HFFc6 (cell line): Measurements from ENCODE around the gene AP2A1. TPM values are rescaled to one million over a fixed set of nuclear protein-coding genes. Genes with fewer than 3 reads are reported as not detected.

Source experiments
- DNase-seq: peaks from one replicate; pipeline ENCODE4 v3.0.0-alpha.2; 2018
- H3K27ac Mint-ChIP-seq: 2 replicates; pipeline ENCODE4 v1.8.0; 2020; ENCODE audit warnings: mild to moderate bottlenecking, mixed read lengths
- H3K27me3 Mint-ChIP-seq: 2 replicates; pipeline ENCODE4 v1.8.0; 2021; ENCODE audit warnings: mild to moderate bottlenecking, moderate library complexity, mixed read lengths; ENCODE audit not compliant: insufficient read depth
- H3K36me3 Mint-ChIP-seq: 2 replicates; pipeline ENCODE4 v1.8.0; 2021; ENCODE audit warnings: low read depth, mixed read lengths
- H3K4me1 Mint-ChIP-seq: 2 replicates; pipeline ENCODE4 v1.8.0; 2020; ENCODE audit warnings: low read depth, mixed read lengths
- H3K4me3 Mint-ChIP-seq: 2 replicates; pipeline ENCODE4 v1.8.0; 2020; ENCODE audit warnings: mild to moderate bottlenecking, moderate library complexity, mixed read lengths
- H3K9me3 Mint-ChIP-seq: 2 replicates; pipeline ENCODE4 v1.8.0; 2020; ENCODE audit warnings: mild to moderate bottlenecking, mixed read lengths
- total RNA-seq, 6 experiments: library from RNA; stranded (reverse); fragmentation: NEBNext Ultra II Directional; extraction: Animal tissue kit (Norgen Biotek cat#: 25700); gene quantifications; 2 replicates in 1 of 6; 3 replicates in 5 of 6; pipeline ENCODE4 v1.2.3, GENCODE V29; 2021
- TF ChIP-seq, protein P1 (sequence below): fragments of 200-600 bp; sonication (generic); IDR thresholded peaks from 2 replicates; pipeline ENCODE4 v1.5.0; 2021; ENCODE audit warnings: antibody characterized with exemption, mild to moderate bottlenecking

AP2A1 gene
- total RNA-seq, 6 experiments from 2014 or later = 145 to 177 (median 162) TPM

- TF ChIP-seq, protein P1, sequence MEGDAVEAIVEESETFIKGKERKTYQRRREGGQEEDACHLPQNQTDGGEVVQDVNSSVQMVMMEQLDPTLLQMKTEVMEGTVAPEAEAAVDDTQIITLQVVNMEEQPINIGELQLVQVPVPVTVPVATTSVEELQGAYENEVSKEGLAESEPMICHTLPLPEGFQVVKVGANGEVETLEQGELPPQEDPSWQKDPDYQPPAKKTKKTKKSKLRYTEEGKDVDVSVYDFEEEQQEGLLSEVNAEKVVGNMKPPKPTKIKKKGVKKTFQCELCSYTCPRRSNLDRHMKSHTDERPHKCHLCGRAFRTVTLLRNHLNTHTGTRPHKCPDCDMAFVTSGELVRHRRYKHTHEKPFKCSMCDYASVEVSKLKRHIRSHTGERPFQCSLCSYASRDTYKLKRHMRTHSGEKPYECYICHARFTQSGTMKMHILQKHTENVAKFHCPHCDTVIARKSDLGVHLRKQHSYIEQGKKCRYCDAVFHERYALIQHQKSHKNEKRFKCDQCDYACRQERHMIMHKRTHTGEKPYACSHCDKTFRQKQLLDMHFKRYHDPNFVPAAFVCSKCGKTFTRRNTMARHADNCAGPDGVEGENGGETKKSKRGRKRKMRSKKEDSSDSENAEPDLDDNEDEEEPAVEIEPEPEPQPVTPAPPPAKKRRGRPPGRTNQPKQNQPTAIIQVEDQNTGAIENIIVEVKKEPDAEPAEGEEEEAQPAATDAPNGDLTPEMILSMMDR = no peak
- peaks cover 10% of the 10 kb centered on the region for H3K27me3 Mint-ChIP-seq
- peaks cover 24% of the 10 kb centered on the region for H3K36me3 Mint-ChIP-seq
- H3K27ac Mint-ChIP-seq = peak within 1 kb of the TSS; percentile 97
- peak within 1 kb of the TSS; percentile 90 for H3K4me3 Mint-ChIP-seq
- peaks cover 47% of the 10 kb centered on the region for H3K4me1 Mint-ChIP-seq
- peak; percentile 82 for DNase-seq
- H3K9me3 Mint-ChIP-seq = peaks cover 11% of the 10 kb centered on the region
Observed at GRCh38 chr19:49850487-49851342, 83.9 kb downstream of the AP2A1 start, which contains the start of gene PTOV1. Gene PTOV1, plus strand, starts transcription at chr19:49851159.

DNA sequence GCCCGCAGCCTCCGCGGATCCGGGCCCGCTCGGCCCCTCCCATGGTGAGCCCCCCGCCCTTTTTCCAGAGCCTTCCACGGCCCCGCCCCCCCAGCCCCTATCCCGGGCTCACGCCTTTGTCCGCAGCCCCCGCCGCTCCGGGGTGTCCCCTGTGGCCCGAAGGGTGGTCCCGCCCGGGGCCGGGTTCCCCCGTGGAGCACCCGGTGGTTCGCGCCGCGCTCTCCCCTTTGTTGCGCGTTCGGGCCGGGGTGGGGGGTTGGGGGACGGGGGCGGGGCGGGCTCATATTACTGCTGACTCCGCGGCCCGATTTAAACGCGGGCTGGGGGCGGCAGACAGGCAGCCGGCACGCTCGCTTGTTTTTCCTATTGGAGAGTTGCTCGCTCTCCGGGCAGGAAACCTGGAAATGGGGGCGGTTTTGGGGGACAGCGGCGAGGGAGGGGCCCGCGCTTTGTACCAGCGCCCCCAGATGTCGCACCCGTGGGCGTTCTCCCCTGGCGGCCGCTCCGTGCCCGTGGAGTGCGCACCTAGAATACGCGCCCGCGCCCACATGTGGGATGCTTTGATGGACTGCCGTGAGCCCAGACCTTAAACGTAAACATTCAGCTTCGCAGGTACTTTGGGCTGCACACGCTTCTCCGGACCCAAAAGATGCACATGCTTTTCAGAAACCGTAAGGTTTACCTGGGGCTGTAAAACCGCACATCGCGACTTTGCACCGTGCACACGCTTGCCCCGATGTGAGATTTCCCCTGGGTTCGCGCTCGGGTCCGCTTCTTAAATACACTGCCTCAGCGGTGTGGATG lies 84.9 kb downstream of the AP2A1 start:
- H3K27me3 Mint-ChIP-seq = peaks cover 11% of the 10 kb centered on the region
- peaks cover 11% of the 10 kb centered on the region for H3K9me3 Mint-ChIP-seq
- H3K36me3 Mint-ChIP-seq = peaks cover 26% of the 10 kb centered on the region
- peak overlapping the region; percentile 90 for H3K4me3 Mint-ChIP-seq
- TF ChIP-seq, protein P1 = peak; percentile 18
- peaks cover 47% of the 10 kb centered on the region for H3K4me1 Mint-ChIP-seq
- peak overlapping the region; percentile 75 for H3K27ac Mint-ChIP-seq
- DNase-seq = no peak

- DNase-seq = no peak
- TF ChIP-seq, protein P1 = no peak
- peaks cover 26% of the 10 kb centered on the region for H3K36me3 Mint-ChIP-seq
- peak overlapping the region; percentile 90 for H3K4me3 Mint-ChIP-seq
- H3K27ac Mint-ChIP-seq = peak overlapping the region; percentile 75; the same call in 1 of the 2 replicates
- H3K9me3 Mint-ChIP-seq = peaks cover 11% of the 10 kb centered on the region
- H3K4me1 Mint-ChIP-seq = peaks cover 43% of the 10 kb centered on the region
- peaks cover 16% of the 10 kb centered on the region for H3K27me3 Mint-ChIP-seq
Observed at GRCh38 chr19:49852631-49853126, 85.9 kb downstream of the AP2A1 start.

DNA sequence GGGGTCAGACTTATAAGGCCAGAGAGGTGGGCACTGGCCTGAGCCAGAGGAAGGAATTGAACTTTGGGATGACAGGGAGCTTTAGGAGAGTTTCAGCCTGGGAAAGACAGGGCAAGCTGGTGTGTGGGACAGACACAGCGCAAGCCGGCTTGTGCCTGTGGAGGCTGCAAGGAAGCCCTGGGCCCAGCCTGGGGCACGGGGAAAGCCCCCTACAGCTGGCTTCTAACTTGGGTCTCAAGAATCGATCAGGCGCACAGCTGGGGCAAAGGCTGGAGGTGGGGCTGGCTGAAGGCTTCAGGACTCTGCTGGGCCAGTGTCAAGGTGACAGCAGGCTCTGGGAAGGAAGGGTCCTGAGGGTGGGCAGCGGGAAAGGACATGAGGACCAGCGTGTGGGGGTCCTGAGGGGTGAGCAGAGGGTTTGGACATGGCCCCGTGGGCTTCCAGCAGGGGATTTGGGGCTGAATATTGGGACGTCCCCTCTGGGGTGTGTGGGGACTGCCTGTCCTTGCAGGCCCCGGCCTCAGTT lies 87.1 kb downstream of the AP2A1 start:
- TF ChIP-seq, protein P1 = no peak
- no peak for DNase-seq
- Mint-ChIP-seq H3K36me3 (peaks cover 26% of the 10 kb centered on the region), H3K27me3 (peaks cover 17% of the 10 kb centered on the region), H3K4me3 (peak overlapping the region; percentile 10; the same call in 1 of the 2 replicates), H3K9me3 (peaks cover 10% of the 10 kb centered on the region), H3K27ac (peak overlapping the region; percentile 42), H3K4me1 (peaks cover 35% of the 10 kb centered on the region)
